K562 (cell line): ENCODE data around the gene VPS13C. TPM values are rescaled to one million over a fixed set of nuclear protein-coding genes. Genes with fewer than 3 reads are reported as not detected.

Source experiments
- ATAC-seq: fragments of 200-7000 bp; cut with Tn5 transposase; 3 replicates; pipeline ENCODE4 v1.9.1; 2020; ENCODE audit warnings: moderate library complexity
- BruUV-seq: library from RNA; stranded (reverse); fragments of 400-500 nt; replicated peaks from 2 replicates; lab custom pipeline; 2021; lab: Mats Ljungman, UMichigan
- CTCF ChIA-PET: fragments of 300-600 bp; formaldehyde crosslinking; extraction: SDS; loops from one replicate; lab custom pipeline; 2021; ENCODE audit warnings: low intra/inter-chr PET ratio; lab: Yijun Ruan, JAX
- POLR2A ChIA-PET: fragments of 300-600, 350-650 bp; sonication (Branson Sonifier 250); formaldehyde crosslinking; extraction: SDS; loops from one replicate; lab custom pipeline; 2021; ENCODE audit warnings: antibody characterized with exemption, inconsistent platforms; lab: Yijun Ruan, JAX
- DNase-seq, 4 experiments: peaks; one replicate each; pipeline versions ENCODE4 v3.0.0 to v3.0.0-alpha.2; 2011 to 2018; ENCODE audit warnings: low spot score in 3 of 4, mixed read lengths in 3 of 4; ENCODE audit errors: extremely low read depth in 1 of 4
- FAIRE-seq: peaks from 2 replicates; lab custom pipeline; 2011; peaks lifted over from hg19 to GRCh38; lab: Jason Lieb, UNC
- H2AFZ ChIP-seq: 2 replicates; pipeline ENCODE4 v1.6.0; 2011; ENCODE audit warnings: low read depth, low read length, control low read depth, inconsistent platforms
- H3K27ac ChIP-seq: fragments of 200-600 bp; 3 replicates; pipeline ENCODE4 v1.8.0; 2011; ENCODE audit warnings: low read depth, mild to moderate bottlenecking, control low read depth, inconsistent platforms, low read length, moderate library complexity, mixed read lengths; ENCODE audit errors: extremely low read depth
- H3K27me3 ChIP-seq, 2 experiments: fragments of 300-600 bp in 1 of 2; 2 replicates in 1 of 2; 3 replicates in 1 of 2; pipeline versions ENCODE4 v1.6.0 to v1.8.0; 2011; ENCODE audit warnings: inconsistent platforms in 2 of 2, low read length in 2 of 2, mild to moderate bottlenecking in 1 of 2, mixed read lengths in 1 of 2, moderate library complexity in 1 of 2; ENCODE audit not compliant: control insufficient read depth in 2 of 2, insufficient read depth in 2 of 2
- H3K36me3 ChIP-seq: fragments of 300-600 bp; 3 replicates; pipeline ENCODE4 v1.8.0; 2011; ENCODE audit warnings: mild to moderate bottlenecking, low read length, inconsistent platforms; ENCODE audit not compliant: control insufficient read depth, insufficient read depth
- H3K4me1 ChIP-seq, 2 experiments: fragments of 200-600 bp in 1 of 2; replicated peaks in 1 of 2; 2 replicates in 1 of 2; 3 replicates in 1 of 2; pipeline versions ENCODE4 v1.5.1 to v1.8.0; 2011; ENCODE audit warnings: inconsistent platforms in 2 of 2, low read length in 2 of 2, mild to moderate bottlenecking in 1 of 2, mixed read lengths in 1 of 2, moderate library complexity in 1 of 2; ENCODE audit not compliant: control insufficient read depth in 2 of 2, insufficient read depth in 2 of 2
- H3K4me2 ChIP-seq: 2 replicates; pipeline ENCODE4 v1.6.1; 2011; ENCODE audit warnings: low read length, control low read depth, inconsistent platforms, mixed read lengths; ENCODE audit not compliant: insufficient read depth
- H3K4me3 ChIP-seq: fragments of 200-600 bp; sonication (generic), shearing (Covaris generic); 2 replicates; pipeline ENCODE4 v1.5.1; 2016; ENCODE audit warnings: control low read depth, inconsistent platforms
- H3K79me2 ChIP-seq: fragments of 200-600 bp; 3 replicates; pipeline ENCODE4 v1.8.0; 2011; ENCODE audit warnings: low read length, inconsistent platforms; ENCODE audit not compliant: control insufficient read depth, insufficient read depth
- H3K9ac ChIP-seq, 2 experiments: 2 replicates each; pipeline versions ENCODE4 v1.6.0 to v1.6.1; 2011; ENCODE audit warnings: low read depth in 2 of 2, low read length in 2 of 2, control low read depth in 1 of 2, inconsistent platforms in 1 of 2, mild to moderate bottlenecking in 1 of 2, mixed read lengths in 1 of 2; ENCODE audit not compliant: insufficient read depth in 1 of 2
- H3K9me1 ChIP-seq: one replicate; pipeline ENCODE4 v1.6.0; 2011; ENCODE audit warnings: inconsistent platforms, mild to moderate bottlenecking, low read length, moderate library complexity; ENCODE audit not compliant: control insufficient read depth, insufficient read depth
- H3K9me3 ChIP-seq: replicated peaks from 2 replicates; pipeline ENCODE4 v1.5.1; 2011; ENCODE audit warnings: low read depth, low read length, inconsistent platforms; ENCODE audit not compliant: control insufficient read depth, insufficient read depth
- H4K20me1 ChIP-seq: replicated peaks from 2 replicates; pipeline ENCODE4 v1.6.1; 2011; ENCODE audit warnings: low read length, inconsistent platforms, mixed read lengths; ENCODE audit not compliant: control insufficient read depth, insufficient read depth
- AFF1 ChIP-seq, 2 experiments: fragments of 450-650 bp; IDR thresholded peaks; 2 replicates each; pipeline ENCODE4 v1.6.1; 2018; ENCODE audit warnings: mild to moderate bottlenecking in 2 of 2, low read depth in 1 of 2; ENCODE audit not compliant: partially characterized antibody in 2 of 2
- ILF3 ChIP-seq: fragments of 450-650 bp; IDR thresholded peaks from 2 replicates; pipeline ENCODE4 v1.6.1; 2018; ENCODE audit warnings: antibody characterized with exemption, mild to moderate bottlenecking, moderate library complexity, borderline replicate concordance
- LCOR ChIP-seq: sonication (generic); formaldehyde crosslinking; IDR thresholded peaks from 2 replicates; pipeline ENCODE4 v1.8.0; 2022; ENCODE audit warnings: mild to moderate bottlenecking, missing genetic modification reagents
- MCM7 ChIP-seq, 2 experiments: fragments of 450-650 bp; IDR thresholded peaks; 2 replicates each; pipeline ENCODE4 v1.6.1; 2016 to 2018
- NFE2 ChIP-seq: IDR thresholded peaks from 2 replicates; pipeline ENCODE4 v1.6.1; 2014; ENCODE audit warnings: antibody characterized with exemption, low read depth
- NFXL1 ChIP-seq: fragments of 450-650 bp; formaldehyde crosslinking; IDR thresholded peaks from 2 replicates; pipeline ENCODE4 v1.4.0; 2021; ENCODE audit warnings: mild to moderate bottlenecking
- NR1H2 ChIP-seq: sonication (generic); formaldehyde crosslinking; IDR thresholded peaks from 2 replicates; pipeline ENCODE4 v1.4.0; 2020; ENCODE audit warnings: mild to moderate bottlenecking, missing genetic modification reagents
- SIX5 ChIP-seq, 2 experiments: IDR thresholded peaks; 2 replicates each; pipeline ENCODE4 v1.6.1; 2011; ENCODE audit warnings: low read length in 2 of 2, borderline replicate concordance in 1 of 2, low read depth in 1 of 2, mild to moderate bottlenecking in 1 of 2, moderate library complexity in 1 of 2; ENCODE audit not compliant: insufficient read depth in 1 of 2
- TEAD4 ChIP-seq, 2 experiments: sonication (generic) in 1 of 2; formaldehyde crosslinking in 1 of 2; IDR thresholded peaks; 2 replicates each; pipeline versions ENCODE4 v1.6.1 to v1.8.0; 2012 to 2022; ENCODE audit warnings: borderline replicate concordance in 1 of 2, inconsistent platforms in 1 of 2, low read length in 1 of 2, mild to moderate bottlenecking in 1 of 2, missing genetic modification reagents in 1 of 2
- TRIM24 ChIP-seq, 2 experiments: fragments of 450-650 bp; IDR thresholded peaks; 2 replicates each; pipeline ENCODE4 v1.6.1; 2016
- ZNF124 ChIP-seq: sonication (generic); formaldehyde crosslinking; IDR thresholded peaks from 2 replicates; pipeline ENCODE4 v1.8.1; 2022; ENCODE audit warnings: missing genetic modification reagents
- ZNF764 ChIP-seq: fragments of 250-450 bp; sonication (Bioruptor Pico); IDR thresholded peaks from 2 replicates; pipeline ENCODE4 v1.4.0; 2020; ENCODE audit warnings: low read depth, mild to moderate bottlenecking, moderate library complexity
- WGBS: fragments of 100-300 bp; shearing (Covaris generic); methylation state at CpG from one replicate; pipeline ENCODE4 v1.1.6; 2016; ENCODE audit warnings: low coverage, mixed read lengths; ENCODE audit not compliant: insufficient coverage; ENCODE audit errors: missing lambda C conversion rate; 5-methylcytosine and 5-hydroxymethylcytosine counted together
- in situ Hi-C: fragments of 300-500 bp; cut with MboI; formaldehyde crosslinking; loops from 4 replicates; pipeline ENCODE4 v1.15.0; 2018; ENCODE audit warnings: inconsistent platforms, mixed read lengths
- intact Hi-C: fragments of 100-400 bp; cut with micrococcal nuclease; formaldehyde crosslinking; loops from 2 replicates; pipeline ENCODE4 v1.14.2; 2022
- polyA plus RNA-seq, 8 experiments: library from polyadenylated mRNA; depleted of rRNA in 4 of 8; stranded (reverse) in 5 of 8; unstranded in 3 of 8; fragments of >200 nt; fragmentation: Nextera tagmentation in 2 of 8; fragmentation: Illumina TruSeq in 1 of 8; extraction: Ambion mirVana in 2 of 8; extraction: Trizol in 1 of 8; gene quantifications; 2 replicates each; pipeline versions ENCODE4 v1.2.1 to v1.2.3, GENCODE V29; 2011 to 2014; ENCODE audit warnings: inconsistent platforms in 1 of 8, missing spikeins in 1 of 8
- total RNA-seq, 7 experiments: library from RNA; depleted of rRNA in 6 of 7; stranded (reverse); fragments of >200 nt in 6 of 7; fragmentation: Illumina TruSeq in 2 of 7; extraction: Trizol in 2 of 7; gene quantifications; 2 replicates each; pipeline versions ENCODE4 v1.2.1 to v1.2.3, GENCODE V29; 2011 to 2021; ENCODE audit warnings: low replicate concordance in 1 of 7

VPS13C gene
- total and polyA plus RNA-seq, 9 of the 15 experiments (the other 6 are each of a cell fraction or from before 2014, with no cell fraction given), result 5.2 to 32.3 (median 15.7) TPM

GRCh38 chr15:61978225-61978624, 82.0 kb downstream of the VPS13C start:
- intact Hi-C loops (no loop called here), in situ Hi-C loops (no loop called here)
- 57% methylated on average over 3 of the region's 3 CpGs for WGBS

More at GRCh38 chr15:61978225-61978624, 82.0 kb downstream of the VPS13C start:
- H3K4me1 ChIP-seq, result no peaks in the 10 kb centered on the region
- H3K9me1 ChIP-seq, result no peaks in the 10 kb centered on the region
- POLR2A ChIA-PET, result no interaction called here
- no peaks in the 10 kb centered on the region for H3K27me3 ChIP-seq
- FAIRE-seq, result no peak
- H3K4me3 ChIP-seq, result no peak overlapping the region
- no peaks in the 10 kb centered on the region for H3K79me2 ChIP-seq
- H2AFZ ChIP-seq, result no peak overlapping the region
- H3K4me2 ChIP-seq, result no peak overlapping the region
- peaks cover 26% of the 10 kb centered on the region; the same call in 1 of the 3 replicates for H3K36me3 ChIP-seq
- DNase-seq, result no peak
- no peak overlapping the region for H3K27ac ChIP-seq
- ATAC-seq, result no peak
- CTCF ChIA-PET, result no interaction called here
- H3K9me3 ChIP-seq, result no peaks in the 10 kb centered on the region
- no peak for TF ChIP-seq NFE2
- TF ChIP-seq NFXL1 (CRISPR knock-in tag), result no peak
- no peak for TF ChIP-seq ILF3
- no peak for TF ChIP-seq AFF1 (IDR thresholded peaks at IDR 0.05; ENCODE audit: low read depth in 1 of 2, partially characterized antibody in 2 of 2)
- no peak for TF ChIP-seq NR1H2
- TF ChIP-seq TEAD4 (IDR thresholded peaks at IDR 0.05; ENCODE audit: low read length), result no peak
- TF ChIP-seq TEAD4 (CRISPR knock-in tag; IDR thresholded peaks at IDR 0.05; ENCODE audit: borderline replicate concordance), result no peak
- TF ChIP-seq TRIM24 (IDR thresholded peaks at IDR 0.05), result no peak
- no peak for TF ChIP-seq MCM7 (IDR thresholded peaks at IDR 0.05)
- TF ChIP-seq ZNF124, result no peak
- no peak for TF ChIP-seq SIX5 (IDR thresholded peaks at IDR 0.05; ENCODE audit: borderline replicate concordance in 1 of 2, insufficient read depth in 1 of 2, low read depth in 1 of 2, low read length in 2 of 2)
- TF ChIP-seq LCOR (CRISPR knock-in tag), result no peak
- no peak for TF ChIP-seq ZNF764 (CRISPR knock-in tag)
- no peak overlapping the region for H3K9ac ChIP-seq
- no peaks in the 10 kb centered on the region for H4K20me1 ChIP-seq
- BruUV-seq, result no TSS peak
